Stimulated activated CD8-positive, alpha-beta memory T cell treated with anti-CD3 and anti-CD28 coated beads, Interleukin-4, amount 100 ng/mL, for 1 hour (primary cell): ENCODE measurements around the gene TNFAIP2.

Experiments
- DNase-seq, 2 donors: peaks; one replicate each; pipeline ENCODE4 v3.0.0-alpha.2; 2020; ENCODE audit warnings: low read depth in 2 of 2, low spot score in 1 of 2

Gene TNFAIP2

DNA sequence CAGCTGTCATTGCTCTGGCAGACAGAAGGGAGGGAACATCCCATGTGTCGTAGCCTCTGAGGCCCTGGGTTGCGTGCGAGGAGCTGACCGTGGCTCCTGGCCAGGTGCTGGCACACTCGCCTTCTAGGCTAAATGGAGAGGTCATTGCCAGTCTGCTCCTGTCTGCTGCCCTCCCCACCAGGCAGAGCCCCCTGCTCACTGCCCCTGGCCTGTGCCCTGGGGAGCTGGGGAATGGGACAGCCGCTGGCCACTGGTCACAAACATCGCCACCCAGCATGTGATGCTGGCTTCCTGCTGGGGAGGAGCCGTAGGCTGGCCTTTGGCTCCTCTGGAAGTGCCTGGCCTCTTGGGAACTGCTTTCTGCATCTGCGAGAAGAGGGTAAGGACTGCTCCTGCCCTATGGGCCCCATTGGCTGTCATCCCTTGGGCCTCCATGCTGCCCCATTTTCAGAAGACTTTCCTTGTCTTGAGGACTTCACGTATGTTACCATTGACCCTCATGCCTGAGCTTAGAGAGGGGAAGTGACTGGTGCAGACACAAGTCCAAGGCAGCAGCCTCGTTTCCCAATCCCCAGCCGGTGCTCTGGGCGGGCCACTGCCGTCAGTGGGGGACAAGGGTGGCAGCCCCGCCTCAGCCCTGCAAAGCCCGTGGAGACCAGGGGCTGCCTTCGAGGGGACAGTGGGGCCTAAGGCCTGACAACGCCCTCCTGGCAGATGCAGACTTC, 2.0 kb upstream of the TNFAIP2 start:
- DNase-seq, result no peak

DNA sequence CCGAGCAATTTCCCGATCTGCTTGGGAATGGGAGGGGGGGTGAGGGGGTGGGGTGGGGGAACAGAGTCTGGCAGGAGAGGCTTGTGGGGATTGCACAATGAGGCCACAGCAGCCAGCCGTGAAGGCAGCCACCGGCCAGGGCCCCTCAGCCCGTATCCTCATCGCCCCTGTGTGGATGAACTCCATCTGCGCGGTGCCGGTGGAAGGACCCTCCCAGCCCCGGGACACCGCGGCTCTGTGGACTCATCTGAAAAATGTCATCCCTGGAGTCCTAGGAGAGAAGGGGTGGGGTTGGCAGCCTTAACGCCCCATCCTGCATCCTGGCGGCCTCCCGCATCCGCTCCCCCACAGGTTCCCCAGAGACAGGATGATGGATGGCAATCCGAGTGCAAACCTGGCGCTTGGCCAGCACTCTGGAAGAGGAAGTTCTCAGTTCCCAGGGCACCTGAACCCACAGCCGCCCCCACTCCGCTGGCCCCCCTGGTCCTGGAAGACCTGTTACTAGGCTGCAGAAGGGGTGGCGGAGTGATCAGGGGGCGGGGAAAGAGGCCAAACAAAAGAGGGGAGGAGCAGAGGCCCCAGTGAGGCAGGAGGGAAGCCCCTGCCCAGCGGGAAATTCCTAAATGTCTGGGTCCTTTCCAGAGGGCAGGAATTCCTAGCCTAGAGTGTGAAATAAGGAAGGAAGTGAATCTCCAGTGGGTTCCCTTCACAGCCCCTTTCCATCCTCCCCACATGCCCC, 1.2 kb upstream of the TNFAIP2 start:
- no peak for DNase-seq

DNA sequence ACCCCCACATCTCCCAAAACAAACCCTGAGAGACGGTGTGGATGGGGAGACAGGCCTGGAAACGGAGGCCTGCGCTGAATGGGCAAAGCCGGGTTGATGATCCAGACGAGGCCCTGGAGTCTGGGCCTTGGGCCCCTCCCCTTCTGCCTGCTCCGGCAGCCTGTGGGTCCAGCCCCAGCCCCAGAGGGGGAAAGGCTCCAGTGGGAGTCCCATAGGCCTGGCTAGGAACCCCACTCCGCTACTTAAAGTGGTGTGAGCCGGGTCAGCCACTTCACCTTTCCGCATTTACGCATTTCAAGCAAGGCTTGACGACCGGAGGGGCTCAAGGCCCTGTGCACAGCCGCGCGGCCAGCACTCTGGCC, 695 bp upstream of the TNFAIP2 start:
- DNase-seq, result no peak

DNA sequence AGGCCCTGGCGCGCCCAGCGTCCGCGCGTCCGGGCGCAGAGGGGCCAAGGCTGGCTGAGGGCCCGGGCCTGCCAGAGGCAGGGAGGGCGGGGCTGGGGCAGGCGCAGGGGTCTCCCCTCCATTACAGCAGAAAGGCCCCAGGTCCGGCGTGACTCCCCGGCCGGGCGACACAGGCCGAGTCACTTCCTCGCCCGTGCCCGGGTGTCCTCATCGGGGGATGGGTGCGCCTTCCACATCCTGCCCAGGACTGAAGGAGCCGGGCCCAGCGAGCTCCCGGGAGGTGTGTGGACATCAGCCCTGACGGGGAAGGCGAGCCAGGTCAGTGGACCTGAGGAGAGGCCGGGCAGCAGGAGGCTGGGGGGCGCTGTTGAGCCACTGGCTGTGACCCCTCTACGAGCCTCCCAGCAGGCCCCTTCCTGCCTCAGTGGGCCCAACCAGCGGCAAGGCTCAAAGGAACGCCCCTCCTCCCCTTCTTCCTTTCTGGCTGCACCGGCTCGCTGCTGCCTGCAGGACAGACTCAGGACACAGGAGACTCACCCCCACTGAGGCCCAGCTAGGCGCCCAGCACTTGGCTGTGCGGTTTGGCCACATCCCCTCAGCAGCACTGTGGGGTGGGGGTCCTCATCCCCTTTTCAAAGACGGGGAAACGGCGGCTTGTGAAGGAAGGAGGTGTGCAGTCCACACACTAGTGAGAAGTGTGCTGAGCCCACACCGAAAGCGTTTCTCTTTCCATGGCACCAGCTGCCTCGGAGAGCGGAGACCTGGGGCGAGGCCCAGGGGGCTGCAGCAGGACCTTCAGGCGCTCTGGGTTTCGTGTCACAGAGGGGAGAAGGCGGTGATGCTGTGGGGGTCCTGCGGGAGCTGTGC, 606 bp downstream of the TNFAIP2 start:
- no peak for DNase-seq

DNA sequence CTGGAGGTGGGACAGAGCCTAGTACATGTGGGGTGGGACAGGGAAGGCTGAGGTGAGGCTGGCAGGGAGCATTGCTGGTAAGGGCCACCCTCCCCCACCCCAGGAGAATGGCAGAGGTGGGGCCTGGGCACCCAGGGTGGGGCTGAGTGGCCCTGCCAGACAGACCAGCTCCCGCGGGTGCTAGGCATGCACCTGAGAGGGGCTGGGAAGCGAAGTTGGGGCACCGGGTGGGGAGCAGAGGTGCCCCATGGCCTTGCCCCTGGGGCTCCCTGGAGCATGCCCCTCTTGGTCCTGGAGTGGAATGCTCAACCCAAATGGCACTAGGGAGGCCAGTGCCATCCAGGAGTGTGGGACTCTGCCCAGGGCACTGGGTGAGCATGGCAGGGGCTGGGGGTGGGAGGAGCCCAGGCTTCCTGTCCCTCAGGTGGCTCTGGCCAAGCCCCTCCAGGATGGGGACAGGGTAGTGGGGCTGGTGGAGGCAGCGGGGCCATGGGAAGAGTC, 1.3 kb downstream of the TNFAIP2 start:
- no peak for DNase-seq

DNA sequence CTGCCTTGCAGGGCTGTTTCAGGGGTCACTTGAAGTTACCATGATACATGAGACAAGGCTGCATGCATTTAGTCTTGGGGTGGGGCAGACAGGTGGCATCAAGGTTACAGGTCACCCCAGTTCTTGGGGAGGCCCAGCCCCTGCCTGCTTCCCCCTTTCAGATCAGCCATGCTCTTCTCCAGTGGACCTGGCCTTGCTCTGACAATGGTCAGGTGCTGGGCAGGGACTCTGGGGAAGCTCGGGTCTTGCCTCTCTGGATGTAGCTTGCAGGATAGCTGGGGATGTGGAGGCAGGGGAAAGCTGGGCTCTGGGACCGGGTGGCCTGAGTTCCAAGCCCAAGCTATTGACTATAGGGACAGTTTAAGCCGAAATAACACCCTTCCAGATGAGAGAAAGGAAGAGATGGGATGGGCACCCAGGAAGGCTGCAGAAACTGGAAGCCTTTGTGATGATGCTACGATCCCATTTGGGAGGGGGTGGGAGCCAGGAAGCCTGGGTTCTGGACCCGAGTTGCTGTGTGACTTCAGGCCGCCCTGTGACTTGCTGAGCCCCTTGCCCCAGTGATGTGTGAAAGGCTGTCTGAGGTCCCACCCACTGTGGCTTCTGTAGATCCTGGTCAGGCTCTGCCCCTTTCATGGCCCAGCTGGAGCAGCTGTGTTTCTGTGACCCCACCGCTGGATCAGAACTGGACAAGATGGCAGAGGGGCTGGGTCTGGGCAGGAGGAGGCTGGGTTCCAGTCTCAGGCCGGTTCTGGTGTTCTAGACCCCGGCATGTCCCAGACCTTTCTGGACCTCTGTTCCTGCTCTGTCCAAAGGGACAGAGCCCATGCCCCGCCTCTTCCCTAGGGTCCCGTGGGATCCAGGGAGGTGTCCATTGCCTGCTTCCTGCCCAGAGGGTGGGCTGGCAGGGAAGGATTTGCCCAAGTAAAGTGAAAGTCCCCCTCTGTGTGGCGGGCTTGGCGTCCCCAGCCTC, 2.1 kb downstream of the TNFAIP2 start:
- DNase-seq, result no peak

DNA sequence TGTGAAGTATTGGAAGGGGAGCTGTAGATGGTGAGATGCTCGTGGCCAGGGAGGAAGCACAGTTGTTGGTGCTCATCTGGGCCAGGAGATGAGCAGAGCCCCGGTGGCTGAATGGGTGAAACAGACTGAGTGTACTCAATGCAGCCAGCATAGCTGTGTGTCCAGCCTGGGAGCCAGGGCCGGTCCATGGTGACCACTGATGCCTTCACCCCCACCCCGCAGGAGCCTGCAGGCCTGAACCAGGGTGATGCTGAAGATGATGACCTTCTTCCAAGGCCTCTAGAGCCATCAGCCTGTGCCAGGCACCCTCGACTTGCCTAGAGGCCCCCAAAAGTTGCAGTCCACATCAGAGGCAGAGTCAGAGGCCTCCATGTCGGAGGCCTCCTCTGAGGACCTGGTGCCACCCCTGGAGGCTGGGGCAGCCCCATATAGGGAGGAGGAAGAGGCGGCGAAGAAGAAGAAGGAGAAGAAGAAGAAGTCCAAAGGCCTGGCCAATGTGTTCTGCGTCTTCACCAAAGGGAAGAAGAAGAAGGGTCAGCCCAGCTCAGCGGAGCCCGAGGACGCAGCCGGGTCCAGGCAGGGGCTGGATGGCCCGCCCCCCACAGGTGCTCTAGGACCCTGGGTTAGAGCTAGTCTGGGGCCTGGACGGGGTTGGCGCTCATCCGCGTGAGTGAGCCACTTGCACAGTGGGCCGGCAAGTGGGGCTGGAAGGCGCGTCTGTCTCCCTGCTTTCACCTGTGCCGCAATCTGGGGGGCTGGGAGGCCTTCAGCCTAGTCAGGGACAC, 3.0 kb downstream of the TNFAIP2 start:
- DNase-seq, result no peak

DNA sequence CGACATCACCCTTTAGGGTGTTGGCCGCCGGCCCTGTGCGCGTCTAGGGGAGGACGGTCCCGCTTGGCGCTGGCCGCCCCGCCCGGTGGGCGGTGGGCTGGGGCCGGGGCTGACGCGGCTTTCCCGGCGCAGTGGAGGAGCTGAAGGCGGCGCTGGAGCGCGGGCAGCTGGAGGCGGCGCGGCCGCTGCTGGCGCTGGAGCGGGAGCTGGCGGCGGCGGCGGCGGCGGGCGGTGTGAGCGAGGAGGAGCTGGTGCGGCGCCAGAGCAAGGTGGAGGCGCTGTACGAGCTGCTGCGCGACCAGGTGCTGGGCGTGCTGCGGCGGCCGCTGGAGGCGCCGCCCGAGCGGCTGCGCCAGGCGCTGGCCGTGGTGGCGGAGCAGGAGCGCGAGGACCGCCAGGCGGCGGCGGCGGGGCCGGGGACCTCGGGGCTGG, 3.6 kb downstream of the TNFAIP2 start:
- no peak for DNase-seq

DNA sequence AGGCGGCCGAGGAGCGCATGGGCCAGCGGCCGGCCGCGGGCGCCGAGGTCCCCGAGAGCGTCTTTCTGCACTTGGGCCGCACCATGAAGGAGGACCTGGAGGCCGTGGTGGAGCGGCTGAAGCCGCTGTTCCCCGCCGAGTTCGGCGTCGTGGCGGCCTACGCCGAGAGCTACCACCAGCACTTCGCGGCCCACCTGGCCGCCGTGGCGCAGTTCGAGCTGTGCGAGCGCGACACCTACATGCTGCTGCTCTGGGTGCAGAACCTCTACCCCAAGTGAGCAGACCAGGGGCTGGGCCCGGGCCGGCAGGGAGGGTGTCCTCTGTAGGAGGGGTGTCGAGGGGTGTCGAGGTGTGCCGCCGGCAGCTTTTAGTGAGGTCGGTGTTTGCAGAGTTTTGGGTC, 4.1 kb downstream of the TNFAIP2 start:
- DNase-seq, result no peak

DNA sequence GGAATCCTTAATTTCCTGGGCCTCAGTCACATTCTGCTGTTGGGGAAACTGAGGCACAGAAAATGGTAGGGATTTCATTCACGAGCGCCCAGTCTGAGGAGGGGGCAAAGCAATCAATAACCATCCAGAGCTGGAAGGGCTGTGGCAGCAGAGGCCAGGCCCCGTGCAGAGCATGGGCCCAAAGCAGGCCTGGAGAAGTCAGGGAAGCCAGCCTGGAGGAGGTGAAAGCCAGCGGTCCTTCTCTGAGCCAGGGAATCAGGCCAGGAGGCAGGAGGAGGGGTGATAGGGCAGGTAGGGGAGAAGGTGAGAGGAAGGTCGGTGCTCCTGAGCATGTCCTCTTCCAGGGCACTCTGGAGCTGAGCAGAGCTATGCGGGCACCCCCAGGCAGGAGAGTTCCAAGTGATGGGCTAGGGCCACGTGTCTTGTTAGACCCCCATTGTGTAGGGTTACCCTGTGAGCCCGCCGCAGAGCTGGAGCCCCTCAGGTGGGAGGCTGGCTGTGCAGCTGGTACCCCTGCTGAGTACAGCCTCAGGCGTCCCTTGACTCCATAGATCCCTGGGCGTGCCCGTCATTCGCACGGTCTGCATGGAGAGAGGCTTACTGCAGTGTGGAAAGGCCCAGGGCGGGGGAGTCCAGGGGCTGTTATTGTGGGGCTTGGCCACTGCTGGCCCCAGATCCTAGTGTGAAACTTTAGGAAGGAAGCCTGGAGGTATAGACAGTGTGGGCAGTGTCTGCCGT, 4.8 kb downstream of the TNFAIP2 start:
- no peak for DNase-seq

DNA sequence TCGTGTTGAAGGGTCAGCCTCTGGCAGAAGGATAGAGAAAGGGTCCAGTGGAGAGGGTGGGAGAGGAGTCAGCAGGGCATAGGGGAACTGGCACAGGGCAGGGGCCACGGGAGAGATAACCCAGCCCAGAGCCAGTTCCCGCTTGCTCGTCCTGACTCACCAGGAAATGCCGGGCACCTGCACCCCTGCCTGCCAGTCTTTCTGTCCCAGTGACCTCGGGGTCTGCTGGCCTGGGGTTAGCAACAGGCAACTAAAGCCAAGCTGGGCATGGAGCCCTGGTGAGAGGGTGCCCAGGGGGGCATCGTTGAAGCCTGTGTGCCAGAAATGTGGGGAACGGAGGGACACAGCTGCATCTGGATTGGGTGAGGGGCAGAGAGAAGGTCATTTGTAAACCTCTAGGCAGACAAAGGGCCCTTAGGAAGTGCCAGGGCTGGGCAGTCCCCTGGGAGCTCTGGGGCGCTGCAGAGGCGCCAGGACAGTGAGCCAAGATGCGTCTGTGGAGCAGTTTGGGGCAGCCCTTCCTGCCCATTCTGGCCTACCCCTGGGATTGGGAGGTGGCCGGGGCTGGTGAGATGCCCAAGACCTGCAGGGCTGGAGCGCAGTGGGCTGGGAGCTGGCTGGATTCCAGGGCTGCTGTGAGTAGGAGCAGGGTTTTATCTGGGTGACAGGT, 5.5 kb downstream of the TNFAIP2 start:
- no peak for DNase-seq

DNA sequence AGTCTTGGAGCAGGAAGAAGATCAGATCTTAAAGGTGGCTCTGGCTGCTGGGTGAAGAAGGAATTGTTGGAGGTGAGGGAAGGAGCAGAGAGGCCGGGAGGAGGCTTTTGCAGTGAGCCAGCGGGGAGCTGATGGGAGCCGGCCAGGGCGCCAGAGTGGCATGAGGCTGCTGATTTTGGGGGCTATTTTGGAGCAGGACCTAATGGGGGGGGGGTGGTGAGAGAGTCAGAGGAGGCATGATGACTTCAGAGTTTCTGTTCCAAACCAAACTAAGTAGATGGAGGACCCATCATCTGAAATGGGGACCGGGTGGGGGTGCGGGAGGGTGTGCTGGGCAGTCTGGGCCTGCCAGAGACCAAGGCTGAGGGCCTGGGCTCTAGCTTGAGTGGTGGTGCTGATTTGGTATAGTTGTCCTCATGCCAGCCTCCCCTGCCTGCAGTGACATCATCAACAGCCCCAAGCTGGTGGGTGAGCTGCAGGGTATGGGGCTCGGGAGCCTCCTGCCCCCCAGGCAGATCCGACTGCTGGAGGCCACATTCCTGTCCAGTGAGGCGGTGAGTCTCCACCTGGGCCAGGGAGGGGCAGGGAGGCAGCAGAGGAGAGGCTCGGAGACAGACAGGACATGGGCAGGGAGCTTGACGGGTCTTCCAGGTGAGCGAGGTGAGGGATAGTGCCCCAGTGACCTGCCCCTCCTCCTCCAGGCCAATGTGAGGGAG, 6.2 kb downstream of the TNFAIP2 start:
- DNase-seq, result no peak

DNA sequence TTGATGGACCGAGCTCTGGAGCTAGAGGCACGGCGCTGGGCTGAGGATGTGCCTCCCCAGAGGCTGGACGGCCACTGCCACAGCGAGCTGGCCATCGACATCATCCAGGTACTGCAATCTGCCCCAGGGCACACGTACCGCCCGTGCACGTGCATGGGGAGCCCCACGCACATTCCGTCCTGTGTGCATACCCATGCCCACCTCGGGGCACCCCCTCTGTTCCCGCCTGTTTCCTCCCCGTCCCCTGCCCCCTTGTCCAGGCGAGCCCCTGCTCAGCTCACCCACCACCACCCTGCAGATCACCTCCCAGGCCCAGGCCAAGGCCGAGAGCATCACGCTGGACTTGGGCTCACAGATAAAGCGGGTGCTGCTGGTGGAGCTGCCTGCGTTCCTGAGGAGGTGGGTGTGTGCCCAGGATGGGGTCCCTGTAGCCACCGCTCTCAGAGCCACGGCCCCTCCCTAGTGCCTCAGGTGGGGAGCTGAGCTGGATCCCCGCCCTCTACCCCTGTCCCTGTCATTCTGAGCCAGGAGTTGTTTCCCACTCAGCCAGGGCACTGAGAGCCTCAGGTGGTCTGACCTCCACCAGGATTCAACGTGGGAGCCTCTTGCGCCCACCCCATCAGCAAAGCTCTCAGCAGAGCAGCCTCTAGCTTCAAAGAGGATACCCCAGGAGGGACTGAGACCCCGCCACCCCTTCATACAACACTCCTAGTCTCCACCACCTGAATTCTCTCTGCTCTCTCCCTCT, 6.9 kb downstream of the TNFAIP2 start:
- DNase-seq, result no peak

DNA sequence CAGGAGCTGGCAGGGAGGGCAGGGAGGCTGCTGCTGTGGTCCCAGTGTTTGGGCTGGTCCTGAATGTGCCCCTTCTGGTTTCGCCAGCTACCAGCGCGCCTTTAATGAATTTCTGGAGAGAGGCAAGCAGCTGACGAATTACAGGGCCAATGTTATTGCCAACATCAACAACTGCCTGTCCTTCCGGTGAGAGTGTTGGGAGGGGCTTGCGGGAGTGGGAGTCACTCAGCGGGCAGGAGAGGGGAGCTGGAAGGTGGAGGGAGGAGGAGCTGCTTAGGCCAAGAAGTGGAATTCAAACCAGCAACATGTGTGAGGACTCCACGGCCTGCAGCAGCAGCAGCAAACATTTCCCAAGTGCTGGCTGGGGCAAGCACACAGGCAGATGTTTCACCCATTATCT, 7.7 kb downstream of the TNFAIP2 start:
- DNase-seq, result no peak

DNA sequence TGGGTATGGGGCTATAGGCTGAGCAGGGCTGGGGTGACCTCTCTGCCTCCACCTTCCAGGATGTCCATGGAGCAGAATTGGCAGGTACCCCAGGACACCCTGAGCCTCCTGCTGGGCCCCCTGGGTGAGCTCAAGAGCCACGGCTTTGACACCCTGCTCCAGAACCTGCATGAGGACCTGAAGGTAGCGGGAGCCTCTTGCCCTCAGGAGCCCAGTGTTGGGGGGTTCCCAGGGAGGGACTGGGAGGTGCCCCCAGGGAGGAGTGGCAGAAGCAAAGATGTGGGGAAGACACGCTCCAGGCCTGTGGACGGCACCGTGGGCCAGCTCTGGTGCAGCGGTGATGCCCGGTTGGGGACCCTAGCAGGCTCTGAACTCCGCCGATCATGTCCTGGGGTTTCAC, 8.3 kb downstream of the TNFAIP2 start:
- DNase-seq, result no peak

DNA sequence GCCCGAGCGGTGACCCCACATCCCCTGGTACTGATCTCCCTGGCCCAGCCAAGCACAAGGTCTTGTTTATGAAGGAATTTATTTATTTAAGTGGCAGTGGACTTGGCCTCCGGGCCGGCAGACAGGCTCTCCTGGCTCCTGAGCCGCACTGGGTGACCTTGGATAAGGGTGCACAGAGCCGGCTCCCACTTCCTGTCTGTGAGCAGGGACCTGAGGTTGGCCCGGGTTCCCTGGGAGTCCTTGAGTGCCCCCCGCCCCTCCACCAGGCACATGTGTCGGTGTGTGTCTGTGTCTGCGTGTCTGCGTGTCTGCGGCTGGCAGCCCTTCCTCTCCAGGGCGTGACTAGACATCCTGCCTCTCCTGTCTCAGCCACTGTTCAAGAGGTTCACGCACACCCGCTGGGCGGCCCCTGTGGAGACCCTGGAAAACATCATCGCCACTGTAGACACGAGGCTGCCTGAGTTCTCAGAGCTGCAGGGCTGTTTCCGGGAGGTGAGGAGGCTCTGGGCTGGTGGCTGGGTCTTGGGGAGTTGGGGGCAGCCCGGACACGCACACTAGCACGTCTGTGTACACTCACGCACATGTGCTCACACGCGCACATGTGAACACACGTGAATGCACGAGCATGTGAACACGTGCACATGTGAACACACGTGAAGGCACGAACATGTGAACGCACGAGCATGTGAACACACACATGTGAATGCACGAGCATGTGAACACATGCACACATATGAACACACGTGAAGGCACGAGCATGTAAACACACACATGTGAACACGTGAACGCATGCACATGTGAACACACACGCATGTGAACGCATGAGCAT, 9.3 kb downstream of the TNFAIP2 start:
- DNase-seq, result no peak
